ENCODE data around the gene EN1. TPM values are rescaled to one million over a fixed set of nuclear protein-coding genes. Genes with fewer than 3 reads are reported as not detected.

The EN1 gene
- total and polyA plus RNA-seq, 2 of the 4 experiments (the other 2 are of a cell fraction) = not detected

DNA sequence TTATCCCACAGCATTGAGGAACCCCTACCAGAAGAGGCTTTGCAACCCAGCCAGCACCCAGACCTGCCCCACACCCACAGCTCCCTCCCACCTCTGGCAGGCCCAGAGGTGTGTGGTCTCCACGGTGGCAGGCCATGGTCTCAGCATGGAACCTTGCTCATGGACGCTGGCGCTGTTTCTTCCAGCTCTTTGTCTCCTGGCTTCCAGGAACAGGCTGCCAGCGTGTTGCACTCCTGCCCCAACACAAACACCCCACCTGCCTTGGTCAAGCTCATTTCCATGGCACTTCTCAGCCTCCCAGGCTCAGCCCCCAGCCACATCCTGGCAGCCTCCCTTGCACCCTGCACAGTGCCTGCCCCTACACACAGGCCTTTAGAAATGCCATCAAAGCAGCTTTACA, 31.7 kb downstream of the EN1 start:
- no peak for DNase-seq
- H3K14ac ChIP-seq (replicated peaks; ENCODE audit: low read depth, low read length) = no peak overlapping the region
- H2BK5ac ChIP-seq (ENCODE audit: low read depth, low read length, poor library complexity, severe bottlenecking) = no peak overlapping the region
- no peak overlapping the region for H2AFZ ChIP-seq (replicated peaks; ENCODE audit: low read length, poor library complexity)
- CTCF ChIA-PET = no interaction called here
- no peak overlapping the region for H3K9ac ChIP-seq (ENCODE audit: low read depth, low read length)
- H3K56ac ChIP-seq (ENCODE audit: extremely low read depth, insufficient read depth, low read length) = no peak overlapping the region
- H3K4me3 ChIP-seq (ENCODE audit: insufficient read depth, low read depth, low read length) = no peak overlapping the region
- no peak for TF ChIP-seq NFE2L2 (IDR thresholded peaks at IDR 0.05; ENCODE audit: low read depth, low read length)
- TF ChIP-seq CTCF (conservative IDR thresholded peaks at IDR 0.05; ENCODE audit: low read depth, low read length) = no peak
- TF ChIP-seq RCOR1 (IDR thresholded peaks at IDR 0.05; ENCODE audit: insufficient replicate concordance, low read length) = no peak
- TF ChIP-seq RFX5 (IDR thresholded peaks at IDR 0.05; ENCODE audit: low read depth, low read length) = no peak
- TF ChIP-seq USF2 (IDR thresholded peaks at IDR 0.05; ENCODE audit: low read depth, low read length) = no peak
- no peak for TF ChIP-seq BHLHE40 (IDR thresholded peaks at IDR 0.05; ENCODE audit: low read depth, low read length)
- TF ChIP-seq SMC3 (IDR thresholded peaks at IDR 0.05; ENCODE audit: low read depth, low read length) = no peak
- TF ChIP-seq POLR2A (IDR thresholded peaks at IDR 0.05; ENCODE audit: low read depth, low read length) = no peak
- TF ChIP-seq MXI1 (IDR thresholded peaks at IDR 0.05; ENCODE audit: borderline replicate concordance, low read depth, low read length) = no peak
- no peak for TF ChIP-seq ELK1 (IDR thresholded peaks at IDR 0.05; ENCODE audit: borderline replicate concordance, low read depth, low read length)
- TF ChIP-seq MAFK (IDR thresholded peaks at IDR 0.05; ENCODE audit: low read depth, low read length) = no peak
- no peak for TF ChIP-seq FOS (IDR thresholded peaks at IDR 0.05; ENCODE audit: low read depth, low read length)
- no peak for TF ChIP-seq RAD21 (IDR thresholded peaks at IDR 0.05; ENCODE audit: low read length)
- no peak for TF ChIP-seq CEBPB (IDR thresholded peaks at IDR 0.05; ENCODE audit: low read depth, low read length)
- TF ChIP-seq CHD1 (IDR thresholded peaks at IDR 0.05; ENCODE audit: low read depth, low read length) = no peak
- TF ChIP-seq MAZ (IDR thresholded peaks at IDR 0.05; ENCODE audit: borderline replicate concordance, low read depth, low read length) = no peak
- H4K8ac ChIP-seq (ENCODE audit: low read depth in 2 of 2, low read length in 2 of 2) = no peak overlapping the region
- no peak overlapping the region for H2AK5ac ChIP-seq (ENCODE audit: low read depth, low read length)
- H3K9me3 ChIP-seq (ENCODE audit: control insufficient read depth, insufficient read depth, low read length) = no peaks in the 10 kb centered on the region
- H3K79me1 ChIP-seq (ENCODE audit: low read depth in 1 of 2, low read length in 2 of 2) = no peaks in the 10 kb centered on the region
- no peak overlapping the region for H2BK120ac ChIP-seq (ENCODE audit: low read depth, low read length)
- H3K4ac ChIP-seq (ENCODE audit: low read depth, low read length) = no peak overlapping the region
- H3K18ac ChIP-seq (ENCODE audit: low read depth, low read length) = no peak overlapping the region
- no peaks in the 10 kb centered on the region for H3K9me1 ChIP-seq (ENCODE audit: insufficient read depth, low read length)
- POLR2A ChIA-PET (ENCODE audit: unreplicated experiment) = no interaction called here
- intact Hi-C loops (cut with micrococcal nuclease) (no loop called here), in situ Hi-C loops (cut with MboI; ENCODE audit: low sequenced_read_pairs) (no loop called here), dilution Hi-C loops (cut with HindIII; ENCODE audit: low sequenced_read_pairs, unreplicated experiment) (no loop called here)
- no peaks in the 10 kb centered on the region for H4K20me1 ChIP-seq (ENCODE audit: insufficient read depth, low read length)
- no peak overlapping the region for H2BK15ac ChIP-seq (ENCODE audit: low read depth, low read length)
- 20% methylated on average over 1 of the region's 4 CpGs; no CpG with 5 or more reads in 1 of the 2 experiments for WGBS, 2 experiments (ENCODE audit: extremely low coverage in 2 of 2, insufficient read length in 1 of 2)
- H4K91ac ChIP-seq (ENCODE audit: insufficient read depth, low read depth, low read length) = no peak overlapping the region
- no peak overlapping the region for H3K27ac ChIP-seq (ENCODE audit: insufficient read depth, low read length)
- H2AK9ac ChIP-seq (replicated peaks; ENCODE audit: low read depth, low read length, poor library complexity) = no peak overlapping the region
- no peak overlapping the region for H4K5ac ChIP-seq (ENCODE audit: low read depth, low read length)
- H3K4me2 ChIP-seq (ENCODE audit: low read depth, low read length) = no peak overlapping the region
- H3K4me1 ChIP-seq (ENCODE audit: control insufficient read depth, insufficient read depth, low read length) = no peaks in the 10 kb centered on the region
- H3K27me3 ChIP-seq (ENCODE audit: control insufficient read depth, insufficient read depth, low read length) = peaks cover 11% of the 10 kb centered on the region
- no peak overlapping the region for H2BK20ac ChIP-seq (ENCODE audit: low read depth, low read length)
- no TSS peak for BruUV-seq (replicated peaks)
- no peaks in the 10 kb centered on the region for H3K36me3 ChIP-seq (ENCODE audit: control insufficient read depth, insufficient read depth, low read length)
- no peak for ATAC-seq (ENCODE audit: low read depth)
- no peak overlapping the region for H3K23ac ChIP-seq (ENCODE audit: low read depth, low read length)

Measured in IMR-90 (cell line).